IMR-90 (cell line): ENCODE results near the gene STYK1. TPM values are rescaled to one million over a fixed set of nuclear protein-coding genes. Genes with fewer than 3 reads are reported as not detected.

Experiments used
- ATAC-seq: fragments of 200-7000 bp; cut with Tn5 transposase; 2 replicates; pipeline ENCODE4 v1.9.1; 2020; ENCODE audit warnings: low read depth, mild to moderate bottlenecking, moderate library complexity
- BruUV-seq: library from RNA; stranded (reverse); fragments of 400-500 nt; replicated peaks from 2 replicates; lab custom pipeline; 2021; lab: Mats Ljungman, UMichigan
- CTCF ChIA-PET: fragments of 300-600 bp; formaldehyde crosslinking; extraction: SDS; loops from one replicate; lab custom pipeline; 2021; ENCODE audit warnings: antibody characterized with exemption; lab: Yijun Ruan, JAX
- POLR2A ChIA-PET: fragments of 300-600 bp; sonication (Branson Sonifier 250); formaldehyde crosslinking; loops from one replicate; lab custom pipeline; 2022; ENCODE audit warnings: antibody characterized with exemption; ENCODE audit not compliant: unreplicated experiment; lab: Charles Lee
- DNase-seq: peaks from one replicate; pipeline ENCODE4 v3.0.0; 2013
- H2AFZ ChIP-seq: replicated peaks from 2 replicates; pipeline ENCODE3; 2013; ENCODE audit warnings: low read length, mild to moderate bottlenecking; ENCODE audit not compliant: poor library complexity
- H2AK5ac ChIP-seq: 2 replicates; pipeline ENCODE4 v1.6.1; 2013; ENCODE audit warnings: low read depth, low read length, inconsistent platforms
- H2AK9ac ChIP-seq: replicated peaks from 2 replicates; pipeline ENCODE3; 2013; ENCODE audit warnings: mild to moderate bottlenecking, low read depth, low read length, moderate library complexity; ENCODE audit not compliant: poor library complexity
- H2BK120ac ChIP-seq: 2 replicates; pipeline ENCODE4 v1.6.1; 2013; ENCODE audit warnings: low read depth, low read length, inconsistent platforms
- H2BK15ac ChIP-seq: 3 replicates; pipeline ENCODE4 v1.6.1; 2013; ENCODE audit warnings: low read depth, low read length, inconsistent platforms
- H2BK20ac ChIP-seq: 2 replicates; pipeline ENCODE4 v1.6.1; 2013; ENCODE audit warnings: low read depth, mild to moderate bottlenecking, inconsistent platforms, low read length, moderate library complexity
- H2BK5ac ChIP-seq: 2 replicates; pipeline ENCODE4 v1.6.1; 2013; ENCODE audit warnings: mild to moderate bottlenecking, low read depth, low read length, inconsistent platforms; ENCODE audit not compliant: poor library complexity, severe bottlenecking
- H3K14ac ChIP-seq: replicated peaks from 2 replicates; pipeline ENCODE4 v1.6.1; 2013; ENCODE audit warnings: low read depth, low read length, inconsistent platforms
- H3K18ac ChIP-seq: 2 replicates; pipeline ENCODE4 v1.6.1; 2013; ENCODE audit warnings: low read depth, low read length, control low read depth
- H3K23ac ChIP-seq: 2 replicates; pipeline ENCODE4 v1.6.1; 2013; ENCODE audit warnings: low read depth, low read length, inconsistent platforms
- H3K27ac ChIP-seq: 2 replicates; pipeline ENCODE4 v1.5.1; 2013; ENCODE audit warnings: mild to moderate bottlenecking, control low read depth, low read length; ENCODE audit not compliant: insufficient read depth
- H3K27me3 ChIP-seq: 2 replicates; pipeline ENCODE4 v1.6.1; 2013; ENCODE audit warnings: low read length; ENCODE audit not compliant: control insufficient read depth, insufficient read depth
- H3K36me3 ChIP-seq: 2 replicates; pipeline ENCODE4 v1.6.1; 2013; ENCODE audit warnings: low read length, mixed read lengths; ENCODE audit not compliant: control insufficient read depth, insufficient read depth
- H3K4ac ChIP-seq: 2 replicates; pipeline ENCODE4 v1.6.1; 2013; ENCODE audit warnings: low read depth, low read length, inconsistent platforms
- H3K4me1 ChIP-seq: 2 replicates; pipeline ENCODE4 v1.6.1; 2013; ENCODE audit warnings: low read length, mixed read lengths; ENCODE audit not compliant: control insufficient read depth, insufficient read depth
- H3K4me2 ChIP-seq: 2 replicates; pipeline ENCODE4 v1.6.1; 2013; ENCODE audit warnings: low read depth, mild to moderate bottlenecking, control low read depth, low read length, moderate library complexity
- H3K4me3 ChIP-seq: 2 replicates; pipeline ENCODE4 v1.5.1; 2013; ENCODE audit warnings: low read depth, mild to moderate bottlenecking, control low read depth, low read length, moderate library complexity; ENCODE audit not compliant: insufficient read depth
- H3K56ac ChIP-seq: 2 replicates; pipeline ENCODE4 v1.6.1; 2013; ENCODE audit warnings: low read length, inconsistent platforms; ENCODE audit not compliant: insufficient read depth; ENCODE audit errors: extremely low read depth
- H3K79me1 ChIP-seq, 2 experiments: 2 replicates each; pipeline ENCODE4 v1.6.1; 2013; ENCODE audit warnings: low read length in 2 of 2, inconsistent platforms in 1 of 2, low read depth in 1 of 2
- H3K9ac ChIP-seq: 2 replicates; pipeline ENCODE4 v1.6.1; 2013; ENCODE audit warnings: low read depth, low read length, control low read depth
- H3K9me1 ChIP-seq: 2 replicates; pipeline ENCODE4 v1.6.1; 2013; ENCODE audit warnings: low read length, inconsistent platforms; ENCODE audit not compliant: insufficient read depth
- H3K9me3 ChIP-seq: 2 replicates; pipeline ENCODE4 v1.6.1; 2013; ENCODE audit warnings: low read length; ENCODE audit not compliant: control insufficient read depth, insufficient read depth
- H4K20me1 ChIP-seq: 2 replicates; pipeline ENCODE4 v1.6.1; 2013; ENCODE audit warnings: low read length, inconsistent platforms; ENCODE audit not compliant: insufficient read depth
- H4K5ac ChIP-seq: 2 replicates; pipeline ENCODE4 v1.6.1; 2013; ENCODE audit warnings: mild to moderate bottlenecking, low read depth, low read length, control low read depth
- H4K8ac ChIP-seq, 2 experiments: 2 replicates each; pipeline ENCODE4 v1.6.1; 2013; ENCODE audit warnings: low read depth in 2 of 2, low read length in 2 of 2, control low read depth in 1 of 2, inconsistent platforms in 1 of 2
- H4K91ac ChIP-seq: 2 replicates; pipeline ENCODE4 v1.6.1; 2013; ENCODE audit warnings: low read depth, low read length, inconsistent platforms; ENCODE audit not compliant: insufficient read depth
- BHLHE40 ChIP-seq: fragments of 150-350 bp; IDR thresholded peaks from 2 replicates; pipeline ENCODE4 v1.6.1; 2016; ENCODE audit warnings: mild to moderate bottlenecking, low read depth, low read length
- CEBPB ChIP-seq: IDR thresholded peaks from 2 replicates; pipeline ENCODE4 v1.6.1; 2012; ENCODE audit warnings: low read depth, low read length, improper control_type of control experiment
- CHD1 ChIP-seq: IDR thresholded peaks from 2 replicates; pipeline ENCODE4 v1.6.1; 2012; ENCODE audit warnings: low read depth, low read length, improper control_type of control experiment
- FOS ChIP-seq: fragments of 150-350 bp; IDR thresholded peaks from 2 replicates; pipeline ENCODE4 v1.6.1; 2016; ENCODE audit warnings: low read depth, low read length
- MAFK ChIP-seq: IDR thresholded peaks from 2 replicates; pipeline ENCODE4 v1.6.1; 2012; ENCODE audit warnings: low read depth, low read length, improper control_type of control experiment
- MAZ ChIP-seq: IDR thresholded peaks from 2 replicates; pipeline ENCODE4 v1.6.1; 2012; ENCODE audit warnings: low read depth, mild to moderate bottlenecking, low read length, improper control_type of control experiment, moderate library complexity, borderline replicate concordance
- MXI1 ChIP-seq: IDR thresholded peaks from 2 replicates; pipeline ENCODE4 v1.6.1; 2012; ENCODE audit warnings: low read depth, mild to moderate bottlenecking, low read length, moderate library complexity, borderline replicate concordance
- NFE2L2 ChIP-seq: fragments of 150-350 bp; IDR thresholded peaks from 2 replicates; pipeline ENCODE4 v1.6.1; 2016; ENCODE audit warnings: low read depth, mild to moderate bottlenecking, low read length
- POLR2A ChIP-seq: IDR thresholded peaks from 2 replicates; pipeline ENCODE4 v1.6.1; 2012; ENCODE audit warnings: mild to moderate bottlenecking, low read depth, low read length
- RAD21 ChIP-seq: IDR thresholded peaks from 2 replicates; pipeline ENCODE4 v1.6.1; 2012; ENCODE audit warnings: low read length, improper control_type of control experiment
- RCOR1 ChIP-seq: IDR thresholded peaks from 2 replicates; pipeline ENCODE4 v1.6.1; 2012; ENCODE audit warnings: mild to moderate bottlenecking, low read length, improper control_type of control experiment; ENCODE audit not compliant: insufficient replicate concordance
- RFX5 ChIP-seq: IDR thresholded peaks from 2 replicates; pipeline ENCODE4 v1.8.0; 2012; ENCODE audit warnings: low read depth, mild to moderate bottlenecking, low read length, moderate library complexity
- SMC3 ChIP-seq: fragments of 150-350 bp; IDR thresholded peaks from 2 replicates; pipeline ENCODE4 v1.6.1; 2016; ENCODE audit warnings: low read depth, mild to moderate bottlenecking, antibody characterized with exemption, low read length, moderate library complexity
- WGBS, 2 experiments: methylation state at CpG; one replicate each; pipeline versions ENCODE4 v1.1.5 to v1.1.7; 2013; ENCODE audit warnings: missing lambda C conversion rate in 2 of 2; ENCODE audit not compliant: insufficient read length in 1 of 2; ENCODE audit errors: extremely low coverage in 2 of 2; 5-methylcytosine and 5-hydroxymethylcytosine counted together
- dilution Hi-C: fragments of 300-500 bp; cut with HindIII; formaldehyde crosslinking; loops from one replicate; pipeline ENCODE4 v1.14.3; 2018; ENCODE audit warnings: low sequenced_read_pairs; ENCODE audit not compliant: unreplicated experiment
- in situ Hi-C: fragments of 300-500 bp; cut with MboI; formaldehyde crosslinking; loops from 3 replicates; pipeline ENCODE4 v1.14.3; 2019; ENCODE audit warnings: low sequenced_read_pairs, inconsistent platforms, mixed read lengths
- intact Hi-C: fragments of 100-400 bp; cut with micrococcal nuclease; formaldehyde crosslinking; loops from 2 replicates; pipeline ENCODE4 v1.10.0; 2022
- polyA plus RNA-seq, 3 experiments: library from polyadenylated mRNA; depleted of rRNA; stranded (reverse); fragments of >200 nt; gene quantifications; 2 replicates each; pipeline ENCODE4 v1.2.3, GENCODE V29; 2012; ENCODE audit warnings: low replicate concordance in 1 of 3
- total RNA-seq: library from RNA; depleted of rRNA; stranded (reverse); fragments of >200 nt; gene quantifications from 2 replicates; pipeline ENCODE4 v1.2.3, GENCODE V29; 2012
- TF ChIP-seq, protein P1 (sequence below): conservative IDR thresholded peaks from 2 replicates; pipeline ENCODE4 v1.5.1; 2012; ENCODE audit warnings: mild to moderate bottlenecking, low read depth, low read length, improper control_type of control experiment
- TF ChIP-seq, protein P2 (sequence below): fragments of 150-350 bp; IDR thresholded peaks from 2 replicates; pipeline ENCODE4 v1.6.1; 2016; ENCODE audit warnings: low read depth, mild to moderate bottlenecking, low read length, moderate library complexity, borderline replicate concordance
- TF ChIP-seq, protein P3 (sequence below): fragments of 150-350 bp; IDR thresholded peaks from 2 replicates; pipeline ENCODE4 v1.6.1; 2017; ENCODE audit warnings: mild to moderate bottlenecking, antibody characterized with exemption, low read length, low read depth

STYK1 gene
- total and polyA plus RNA-seq, 2 of the 4 experiments (the other 2 are of a cell fraction), result 0.36 to 0.72 TPM

DNA sequence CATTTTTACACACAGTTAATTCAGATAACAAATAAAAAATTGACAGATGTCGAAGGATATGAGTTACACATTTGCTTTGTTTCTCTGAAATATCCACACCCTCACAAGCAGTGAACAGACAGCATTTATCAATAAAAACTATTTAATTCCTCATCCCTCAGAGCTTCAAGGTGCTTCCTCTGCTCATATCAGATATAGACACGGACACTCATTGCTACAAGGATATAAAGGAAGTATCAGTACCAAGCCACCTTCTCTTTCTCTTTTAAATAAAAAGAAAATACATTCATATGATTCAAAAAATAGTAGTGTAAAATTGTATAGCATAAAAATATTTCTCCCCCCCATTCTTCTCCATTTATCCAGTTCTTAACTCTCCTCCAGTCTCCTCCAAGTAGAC, 38.5 kb downstream of the STYK1 start:
- Histone ChIP-seq H3K4me1 (peaks cover 8% of the 10 kb centered on the region; the same call in 1 of the 2 replicates), H2AK5ac (no peak overlapping the region; the same call in 1 of the 2 replicates), H3K4me3 (no peak overlapping the region), H4K5ac (no peak overlapping the region), H3K4ac (peak overlapping the region; percentile 50; the same call in 1 of the 2 replicates), H3K27me3 (no peaks in the 10 kb centered on the region), H4K91ac (peak overlapping the region; percentile 75; the same call in 1 of the 2 replicates), H3K79me1 (no peaks in the 10 kb centered on the region), H4K8ac (peak overlapping the region; percentile 16 to 74; a peak in 3 of 4 replicates), H3K23ac (no peak overlapping the region), H2AK9ac (no peak overlapping the region), H3K14ac (0 out of 2 replicates have a peak overlapping the region, but pooled peaks have one; percentile 48), H2BK15ac (peak overlapping the region; percentile 35; the same call in 1 of the 3 replicates), H3K9ac (no peak overlapping the region), H2BK20ac (peak overlapping the region; percentile 84), H3K36me3 (no peaks in the 10 kb centered on the region), H3K9me1 (no peaks in the 10 kb centered on the region), H3K18ac (no peak overlapping the region), H3K9me3 (no peaks in the 10 kb centered on the region), H3K56ac (no peak overlapping the region), H4K20me1 (no peaks in the 10 kb centered on the region), H3K27ac (no peak overlapping the region), H2BK120ac (peak overlapping the region; percentile 85), H2AFZ (no peak overlapping the region), H2BK5ac (peak overlapping the region; percentile 76), H3K4me2 (no peak overlapping the region)
- ATAC-seq, result no peak
- no CpG with 5 or more reads among the region's 2 CpGs for WGBS, 2 experiments
- TF ChIP-seq POLR2A, result no peak
- TF ChIP-seq FOS, result no peak
- TF ChIP-seq SMC3, result no peak
- no peak for TF ChIP-seq MAZ
- no peak for TF ChIP-seq MXI1
- no peak for TF ChIP-seq RAD21
- TF ChIP-seq MAFK, result no peak
- TF ChIP-seq, protein P1, sequence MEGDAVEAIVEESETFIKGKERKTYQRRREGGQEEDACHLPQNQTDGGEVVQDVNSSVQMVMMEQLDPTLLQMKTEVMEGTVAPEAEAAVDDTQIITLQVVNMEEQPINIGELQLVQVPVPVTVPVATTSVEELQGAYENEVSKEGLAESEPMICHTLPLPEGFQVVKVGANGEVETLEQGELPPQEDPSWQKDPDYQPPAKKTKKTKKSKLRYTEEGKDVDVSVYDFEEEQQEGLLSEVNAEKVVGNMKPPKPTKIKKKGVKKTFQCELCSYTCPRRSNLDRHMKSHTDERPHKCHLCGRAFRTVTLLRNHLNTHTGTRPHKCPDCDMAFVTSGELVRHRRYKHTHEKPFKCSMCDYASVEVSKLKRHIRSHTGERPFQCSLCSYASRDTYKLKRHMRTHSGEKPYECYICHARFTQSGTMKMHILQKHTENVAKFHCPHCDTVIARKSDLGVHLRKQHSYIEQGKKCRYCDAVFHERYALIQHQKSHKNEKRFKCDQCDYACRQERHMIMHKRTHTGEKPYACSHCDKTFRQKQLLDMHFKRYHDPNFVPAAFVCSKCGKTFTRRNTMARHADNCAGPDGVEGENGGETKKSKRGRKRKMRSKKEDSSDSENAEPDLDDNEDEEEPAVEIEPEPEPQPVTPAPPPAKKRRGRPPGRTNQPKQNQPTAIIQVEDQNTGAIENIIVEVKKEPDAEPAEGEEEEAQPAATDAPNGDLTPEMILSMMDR, result no peak
- no peak for TF ChIP-seq BHLHE40
- TF ChIP-seq RCOR1, result no peak
- TF ChIP-seq, protein P2, sequence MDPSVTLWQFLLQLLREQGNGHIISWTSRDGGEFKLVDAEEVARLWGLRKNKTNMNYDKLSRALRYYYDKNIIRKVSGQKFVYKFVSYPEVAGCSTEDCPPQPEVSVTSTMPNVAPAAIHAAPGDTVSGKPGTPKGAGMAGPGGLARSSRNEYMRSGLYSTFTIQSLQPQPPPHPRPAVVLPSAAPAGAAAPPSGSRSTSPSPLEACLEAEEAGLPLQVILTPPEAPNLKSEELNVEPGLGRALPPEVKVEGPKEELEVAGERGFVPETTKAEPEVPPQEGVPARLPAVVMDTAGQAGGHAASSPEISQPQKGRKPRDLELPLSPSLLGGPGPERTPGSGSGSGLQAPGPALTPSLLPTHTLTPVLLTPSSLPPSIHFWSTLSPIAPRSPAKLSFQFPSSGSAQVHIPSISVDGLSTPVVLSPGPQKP, result no peak
- no peak for TF ChIP-seq CHD1
- TF ChIP-seq RFX5, result no peak
- TF ChIP-seq, protein P3, sequence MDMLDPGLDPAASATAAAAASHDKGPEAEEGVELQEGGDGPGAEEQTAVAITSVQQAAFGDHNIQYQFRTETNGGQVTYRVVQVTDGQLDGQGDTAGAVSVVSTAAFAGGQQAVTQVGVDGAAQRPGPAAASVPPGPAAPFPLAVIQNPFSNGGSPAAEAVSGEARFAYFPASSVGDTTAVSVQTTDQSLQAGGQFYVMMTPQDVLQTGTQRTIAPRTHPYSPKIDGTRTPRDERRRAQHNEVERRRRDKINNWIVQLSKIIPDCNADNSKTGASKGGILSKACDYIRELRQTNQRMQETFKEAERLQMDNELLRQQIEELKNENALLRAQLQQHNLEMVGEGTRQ, result no peak
- TF ChIP-seq CEBPB, result no peak
- no peak for TF ChIP-seq NFE2L2
- ChIA-PET CTCF (no interaction called here), POLR2A (no interaction called here)
- BruUV-seq, result no TSS peak
- in situ Hi-C loops (no loop called here), dilution Hi-C loops (no loop called here), intact Hi-C loops (no loop called here)
- no peak for DNase-seq
